GM12865 (cell line): Measurements from ENCODE around the gene JOSD2.

Source experiments
- DNase-seq: peaks from one replicate; pipeline ENCODE4 v3.0.0; 2010; ENCODE audit warnings: low read depth
- H3K4me3 ChIP-seq: 2 replicates; pipeline ENCODE4 v1.5.1; 2011; ENCODE audit warnings: mild to moderate bottlenecking, low read depth, low read length, control low read depth
- TF ChIP-seq, protein P1 (sequence below): IDR thresholded peaks from 2 replicates; pipeline ENCODE4 v1.5.1; 2011; ENCODE audit warnings: low read length, control low read depth, low read depth, inconsistent platforms; ENCODE audit not compliant: insufficient read depth; ENCODE audit errors: missing control alignments

The JOSD2 gene

DNA sequence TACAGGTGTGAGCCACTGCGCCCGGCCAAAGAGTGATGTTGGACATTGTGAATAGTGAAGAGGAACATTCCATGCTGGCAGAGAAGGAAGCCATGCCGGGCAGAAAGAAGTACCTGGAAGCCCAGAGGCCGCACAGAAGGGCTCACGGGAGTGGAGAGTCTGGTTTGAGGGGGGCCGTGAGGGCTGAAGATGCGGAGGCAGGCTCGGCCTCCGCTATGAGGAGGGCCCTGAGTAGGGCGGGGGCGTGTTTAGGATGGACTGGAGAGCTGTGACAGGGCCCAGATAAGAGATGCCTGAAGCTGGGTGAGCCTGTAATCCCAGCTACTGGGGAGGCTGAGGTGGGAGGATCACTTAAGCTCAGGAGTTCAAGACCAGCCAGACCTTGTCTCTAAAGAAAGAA, 1.6 kb downstream of the JOSD2 start:
- TF ChIP-seq, protein P1, sequence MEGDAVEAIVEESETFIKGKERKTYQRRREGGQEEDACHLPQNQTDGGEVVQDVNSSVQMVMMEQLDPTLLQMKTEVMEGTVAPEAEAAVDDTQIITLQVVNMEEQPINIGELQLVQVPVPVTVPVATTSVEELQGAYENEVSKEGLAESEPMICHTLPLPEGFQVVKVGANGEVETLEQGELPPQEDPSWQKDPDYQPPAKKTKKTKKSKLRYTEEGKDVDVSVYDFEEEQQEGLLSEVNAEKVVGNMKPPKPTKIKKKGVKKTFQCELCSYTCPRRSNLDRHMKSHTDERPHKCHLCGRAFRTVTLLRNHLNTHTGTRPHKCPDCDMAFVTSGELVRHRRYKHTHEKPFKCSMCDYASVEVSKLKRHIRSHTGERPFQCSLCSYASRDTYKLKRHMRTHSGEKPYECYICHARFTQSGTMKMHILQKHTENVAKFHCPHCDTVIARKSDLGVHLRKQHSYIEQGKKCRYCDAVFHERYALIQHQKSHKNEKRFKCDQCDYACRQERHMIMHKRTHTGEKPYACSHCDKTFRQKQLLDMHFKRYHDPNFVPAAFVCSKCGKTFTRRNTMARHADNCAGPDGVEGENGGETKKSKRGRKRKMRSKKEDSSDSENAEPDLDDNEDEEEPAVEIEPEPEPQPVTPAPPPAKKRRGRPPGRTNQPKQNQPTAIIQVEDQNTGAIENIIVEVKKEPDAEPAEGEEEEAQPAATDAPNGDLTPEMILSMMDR: no peak
- H3K4me3 ChIP-seq: no peak overlapping the region
- no peak for DNase-seq

DNA sequence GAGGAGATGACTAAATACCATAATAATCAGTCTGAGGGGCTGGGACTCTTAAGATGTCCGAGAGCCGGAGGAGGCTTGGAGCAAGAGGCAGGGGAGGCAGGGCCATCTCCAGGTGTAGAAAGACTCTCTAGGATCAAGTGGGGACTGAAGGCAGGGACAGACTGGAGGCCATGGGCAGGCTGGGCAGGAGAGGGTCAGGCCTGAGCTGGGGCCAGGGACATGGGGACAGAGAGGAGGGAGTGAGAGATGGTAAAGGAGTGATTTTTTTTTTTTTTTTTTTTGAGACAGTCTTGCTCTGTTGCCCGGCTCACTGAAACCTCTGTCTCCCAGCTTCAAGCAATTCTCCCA, 2.2 kb downstream of the JOSD2 start:
- H3K4me3 ChIP-seq: no peak overlapping the region
- TF ChIP-seq, protein P1: no peak
- DNase-seq: no peak

- TF ChIP-seq, protein P1: no peak
- H3K4me3 ChIP-seq: no peak overlapping the region
- DNase-seq: no peak
Measured at GRCh38 chr19:50507376-50507775, 3.6 kb downstream of the JOSD2 start.

- no peak overlapping the region for H3K4me3 ChIP-seq
- TF ChIP-seq, protein P1: no peak
- no peak for DNase-seq
Measured at GRCh38 chr19:50506700-50507099, 4.3 kb downstream of the JOSD2 start.

DNA sequence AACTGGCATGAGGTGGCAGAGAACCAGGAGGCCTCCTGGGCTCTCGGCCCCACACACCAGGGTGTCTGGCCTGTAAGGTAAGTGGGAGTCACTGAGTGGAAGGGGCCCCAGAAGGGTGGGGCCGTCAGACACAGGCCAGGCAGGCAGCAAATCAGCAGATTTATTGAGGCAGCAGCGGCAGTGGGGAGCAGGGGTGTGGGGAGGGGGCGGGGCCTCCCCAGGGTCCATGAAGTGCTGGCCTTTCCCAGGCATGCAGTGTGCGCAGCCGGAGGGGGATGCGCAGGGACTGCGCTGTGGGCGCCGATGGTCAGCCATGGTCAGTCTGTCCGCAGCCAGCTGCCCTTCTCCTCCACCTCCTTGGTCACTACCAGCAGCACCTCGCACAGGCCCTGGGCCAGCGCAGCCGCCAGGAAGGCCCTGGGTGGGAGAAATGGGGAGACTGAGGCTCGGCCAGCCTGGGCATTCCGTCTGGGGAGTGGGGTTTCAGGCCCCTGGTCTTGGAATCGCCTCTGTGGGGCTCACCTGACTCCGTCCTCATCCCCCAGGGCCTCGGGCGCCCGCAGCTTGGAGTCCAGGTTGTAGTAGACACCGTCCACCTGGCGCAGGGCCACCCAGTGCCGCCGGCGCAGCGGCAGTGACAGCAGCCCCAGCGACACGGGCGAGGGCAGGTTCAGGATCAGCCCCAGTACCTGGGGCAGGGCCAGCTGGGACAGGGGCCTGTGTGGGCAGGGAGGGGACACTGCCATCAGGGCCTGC, 5.0 kb downstream of the JOSD2 start:
- no peak for DNase-seq
- no peak overlapping the region for H3K4me3 ChIP-seq
- TF ChIP-seq, protein P1: no peak

- no peak for DNase-seq
- TF ChIP-seq, protein P1: no peak
- H3K4me3 ChIP-seq: no peak overlapping the region
Measured at GRCh38 chr19:50501568-50502475, 9.2 kb downstream of the JOSD2 start.
